ENCODE measurements around the gene SPANXC.

DNA sequence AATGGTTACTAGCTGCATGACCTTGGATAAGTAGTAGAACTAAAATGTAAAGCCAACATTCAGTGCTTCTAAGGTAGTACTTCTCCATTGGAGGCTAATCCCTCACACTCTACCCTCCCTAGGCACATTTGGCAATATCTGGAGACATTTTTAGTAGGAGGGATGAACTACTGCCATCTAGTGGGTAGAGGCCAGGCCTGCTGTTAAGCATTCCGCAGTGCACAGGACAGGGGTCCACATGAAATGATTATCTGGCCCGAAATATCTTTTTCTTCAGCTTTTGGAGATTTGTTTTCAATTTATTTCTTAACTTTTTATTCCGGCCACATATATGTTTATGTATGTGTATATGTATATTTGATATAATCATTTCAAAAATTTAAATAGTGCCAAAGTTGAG lies 36.0 kb upstream of the SPANXC start:
- no peak for TF ChIP-seq GLIS3 (CRISPR knock-in tag; IDR thresholded peaks at IDR 0.05)
- TF ChIP-seq BACH2 (CRISPR knock-in tag; IDR thresholded peaks at IDR 0.05; ENCODE audit: borderline replicate concordance) = no peak
- TF ChIP-seq, protein P1, sequence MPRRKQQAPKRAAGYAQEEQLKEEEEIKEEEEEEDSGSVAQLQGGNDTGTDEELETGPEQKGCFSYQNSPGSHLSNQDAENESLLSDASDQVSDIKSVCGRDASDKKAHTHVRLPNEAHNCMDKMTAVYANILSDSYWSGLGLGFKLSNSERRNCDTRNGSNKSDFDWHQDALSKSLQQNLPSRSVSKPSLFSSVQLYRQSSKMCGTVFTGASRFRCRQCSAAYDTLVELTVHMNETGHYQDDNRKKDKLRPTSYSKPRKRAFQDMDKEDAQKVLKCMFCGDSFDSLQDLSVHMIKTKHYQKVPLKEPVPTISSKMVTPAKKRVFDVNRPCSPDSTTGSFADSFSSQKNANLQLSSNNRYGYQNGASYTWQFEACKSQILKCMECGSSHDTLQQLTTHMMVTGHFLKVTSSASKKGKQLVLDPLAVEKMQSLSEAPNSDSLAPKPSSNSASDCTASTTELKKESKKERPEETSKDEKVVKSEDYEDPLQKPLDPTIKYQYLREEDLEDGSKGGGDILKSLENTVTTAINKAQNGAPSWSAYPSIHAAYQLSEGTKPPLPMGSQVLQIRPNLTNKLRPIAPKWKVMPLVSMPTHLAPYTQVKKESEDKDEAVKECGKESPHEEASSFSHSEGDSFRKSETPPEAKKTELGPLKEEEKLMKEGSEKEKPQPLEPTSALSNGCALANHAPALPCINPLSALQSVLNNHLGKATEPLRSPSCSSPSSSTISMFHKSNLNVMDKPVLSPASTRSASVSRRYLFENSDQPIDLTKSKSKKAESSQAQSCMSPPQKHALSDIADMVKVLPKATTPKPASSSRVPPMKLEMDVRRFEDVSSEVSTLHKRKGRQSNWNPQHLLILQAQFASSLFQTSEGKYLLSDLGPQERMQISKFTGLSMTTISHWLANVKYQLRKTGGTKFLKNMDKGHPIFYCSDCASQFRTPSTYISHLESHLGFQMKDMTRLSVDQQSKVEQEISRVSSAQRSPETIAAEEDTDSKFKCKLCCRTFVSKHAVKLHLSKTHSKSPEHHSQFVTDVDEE (CRISPR knock-in tag; IDR thresholded peaks at IDR 0.05) = no peak
- no peak for TF ChIP-seq ZNF8 (CRISPR knock-in tag; IDR thresholded peaks at IDR 0.05)
- no peak for TF ChIP-seq TCF4 (CRISPR knock-in tag; IDR thresholded peaks at IDR 0.05; ENCODE audit: borderline replicate concordance)
- TF ChIP-seq RARB (CRISPR knock-in tag; IDR thresholded peaks at IDR 0.05) = no peak
- no peak for TF ChIP-seq ESRRG (CRISPR knock-in tag; IDR thresholded peaks at IDR 0.05)
- no peak for TF ChIP-seq OSR1 (CRISPR knock-in tag; IDR thresholded peaks at IDR 0.05)
- TF ChIP-seq, protein P2, sequence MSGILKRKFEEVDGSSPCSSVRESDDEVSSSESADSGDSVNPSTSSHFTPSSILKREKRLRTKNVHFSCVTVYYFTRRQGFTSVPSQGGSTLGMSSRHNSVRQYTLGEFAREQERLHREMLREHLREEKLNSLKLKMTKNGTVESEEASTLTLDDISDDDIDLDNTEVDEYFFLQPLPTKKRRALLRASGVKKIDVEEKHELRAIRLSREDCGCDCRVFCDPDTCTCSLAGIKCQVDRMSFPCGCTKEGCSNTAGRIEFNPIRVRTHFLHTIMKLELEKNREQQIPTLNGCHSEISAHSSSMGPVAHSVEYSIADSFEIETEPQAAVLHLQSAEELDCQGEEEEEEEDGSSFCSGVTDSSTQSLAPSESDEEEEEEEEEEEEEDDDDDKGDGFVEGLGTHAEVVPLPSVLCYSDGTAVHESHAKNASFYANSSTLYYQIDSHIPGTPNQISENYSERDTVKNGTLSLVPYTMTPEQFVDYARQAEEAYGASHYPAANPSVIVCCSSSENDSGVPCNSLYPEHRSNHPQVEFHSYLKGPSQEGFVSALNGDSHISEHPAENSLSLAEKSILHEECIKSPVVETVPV (CRISPR knock-in tag; IDR thresholded peaks at IDR 0.05) = no peak
- TF ChIP-seq, protein P3, sequence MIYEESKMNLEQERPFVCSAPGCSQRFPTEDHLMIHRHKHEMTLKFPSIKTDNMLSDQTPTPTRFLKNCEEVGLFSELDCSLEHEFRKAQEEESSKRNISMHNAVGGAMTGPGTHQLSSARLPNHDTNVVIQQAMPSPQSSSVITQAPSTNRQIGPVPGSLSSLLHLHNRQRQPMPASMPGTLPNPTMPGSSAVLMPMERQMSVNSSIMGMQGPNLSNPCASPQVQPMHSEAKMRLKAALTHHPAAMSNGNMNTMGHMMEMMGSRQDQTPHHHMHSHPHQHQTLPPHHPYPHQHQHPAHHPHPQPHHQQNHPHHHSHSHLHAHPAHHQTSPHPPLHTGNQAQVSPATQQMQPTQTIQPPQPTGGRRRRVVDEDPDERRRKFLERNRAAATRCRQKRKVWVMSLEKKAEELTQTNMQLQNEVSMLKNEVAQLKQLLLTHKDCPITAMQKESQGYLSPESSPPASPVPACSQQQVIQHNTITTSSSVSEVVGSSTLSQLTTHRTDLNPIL (CRISPR knock-in tag; IDR thresholded peaks at IDR 0.05; ENCODE audit: low read depth) = no peak
- no peak for TF ChIP-seq ZFP30 (CRISPR knock-in tag; IDR thresholded peaks at IDR 0.05)
- TF ChIP-seq ARNTL (CRISPR knock-in tag; IDR thresholded peaks at IDR 0.05; ENCODE audit: borderline replicate concordance, low read depth) = no peak
- TF ChIP-seq, protein P4, sequence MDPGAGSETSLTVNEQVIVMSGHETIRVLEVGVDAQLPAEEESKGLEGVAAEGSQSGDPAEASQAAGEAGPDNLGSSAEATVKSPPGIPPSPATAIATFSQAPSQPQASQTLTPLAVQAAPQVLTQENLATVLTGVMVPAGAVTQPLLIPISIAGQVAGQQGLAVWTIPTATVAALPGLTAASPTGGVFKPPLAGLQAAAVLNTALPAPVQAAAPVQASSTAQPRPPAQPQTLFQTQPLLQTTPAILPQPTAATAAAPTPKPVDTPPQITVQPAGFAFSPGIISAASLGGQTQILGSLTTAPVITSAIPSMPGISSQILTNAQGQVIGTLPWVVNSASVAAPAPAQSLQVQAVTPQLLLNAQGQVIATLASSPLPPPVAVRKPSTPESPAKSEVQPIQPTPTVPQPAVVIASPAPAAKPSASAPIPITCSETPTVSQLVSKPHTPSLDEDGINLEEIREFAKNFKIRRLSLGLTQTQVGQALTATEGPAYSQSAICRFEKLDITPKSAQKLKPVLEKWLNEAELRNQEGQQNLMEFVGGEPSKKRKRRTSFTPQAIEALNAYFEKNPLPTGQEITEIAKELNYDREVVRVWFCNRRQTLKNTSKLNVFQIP (CRISPR knock-in tag; IDR thresholded peaks at IDR 0.05; ENCODE audit: borderline replicate concordance, low read depth) = no peak
- TF ChIP-seq ZFP3 (CRISPR knock-in tag; IDR thresholded peaks at IDR 0.05) = no peak
